HCT116 (cell line): ENCODE data around the gene SLC35F3. TPM values are rescaled to one million over a fixed set of nuclear protein-coding genes. Genes with fewer than 3 reads are reported as not detected.

ENCODE experiments used
- ATAC-seq: fragments of 200-7000 bp; cut with Tn5 transposase; 2 replicates; pipeline ENCODE4 v1.9.1; 2020; ENCODE audit warnings: mild to moderate bottlenecking, moderate library complexity
- BruUV-seq: library from RNA; stranded (reverse); fragments of 400-500 nt; replicated peaks from 2 replicates; lab custom pipeline; 2021; lab: Mats Ljungman, UMichigan
- CTCF ChIA-PET: fragments of 300-600 bp; sonication (Branson Sonifier 250); formaldehyde crosslinking; loops from one replicate; lab custom pipeline; 2021; ENCODE audit warnings: antibody characterized with exemption; lab: Charles Lee
- POLR2A ChIA-PET: fragments of 300-600, 350-600 bp; sonication (Branson Sonifier 250); formaldehyde crosslinking; loops from one replicate; lab custom pipeline; 2021; ENCODE audit warnings: antibody characterized with exemption; lab: Charles Lee
- RAD21 ChIA-PET, 2 experiments: fragments of 300-600 bp; sonication (Branson Sonifier 250); formaldehyde crosslinking; loops; one replicate each; lab custom pipeline; 2023; ENCODE audit warnings: low total read pairs in 2 of 2; ENCODE audit not compliant: uncharacterized antibody in 2 of 2, unreplicated experiment in 2 of 2, low non-redundant PET in 1 of 2; lab: Charles Lee
- DNase-seq: peaks from one replicate; pipeline ENCODE4 v3.0.0-alpha.2; 2010; ENCODE audit warnings: low read depth, low spot score
- H2AFZ ChIP-seq: fragments of 200-600 bp; shearing (Covaris generic), sonication (generic); 2 replicates; pipeline ENCODE4 v1.6.1; 2017; ENCODE audit warnings: low read depth, mixed run types, mixed read lengths, antibody characterized with exemption, low read length; ENCODE audit not compliant: poor library complexity, severe bottlenecking
- H3K27ac ChIP-seq: 2 replicates; pipeline ENCODE4 v1.5.1; 2012; ENCODE audit warnings: low read depth, low read length
- H3K27me3 ChIP-seq: fragments of 200-600 bp; sonication (generic); 2 replicates; pipeline ENCODE4 v1.6.1; 2016; ENCODE audit warnings: mixed run types, low read length, mixed read lengths; ENCODE audit not compliant: insufficient read depth
- H3K36me3 ChIP-seq, 2 experiments: fragments of 200-500 bp in 1 of 2; fragments of 200-600 bp in 1 of 2; sonication (Bioruptor generic) in 1 of 2; sonication (generic) in 1 of 2; 2 replicates each; pipeline versions ENCODE4 v1.5.1 to v1.6.1; 2014 to 2016; ENCODE audit warnings: low read length in 2 of 2, inconsistent platforms in 1 of 2, mixed read lengths in 1 of 2, mixed run types in 1 of 2; ENCODE audit not compliant: insufficient read depth in 2 of 2, control insufficient read depth in 1 of 2
- H3K4me1 ChIP-seq, 2 experiments: fragments of 200-600 bp in 1 of 2; sonication (generic) in 1 of 2; 2 replicates each; pipeline versions ENCODE4 v1.5.1 to v1.6.1; 2012 to 2017; ENCODE audit warnings: low read length in 2 of 2, inconsistent platforms in 1 of 2, mild to moderate bottlenecking in 1 of 2, mixed read lengths in 1 of 2, mixed run types in 1 of 2, moderate library complexity in 1 of 2; ENCODE audit not compliant: insufficient read depth in 2 of 2, control insufficient read depth in 1 of 2
- H3K4me2 ChIP-seq: fragments of 200-600 bp; sonication (generic); 2 replicates; pipeline ENCODE4 v1.6.1; 2017; ENCODE audit warnings: mixed run types, low read length, mixed read lengths
- H3K4me3 ChIP-seq, 2 experiments: fragments of 200-600 bp in 1 of 2; sonication (generic) in 1 of 2; replicated peaks in 1 of 2; 2 replicates each; pipeline ENCODE4 v1.5.1; 2011 to 2016; ENCODE audit warnings: low read length in 2 of 2, control low read depth in 1 of 2, low read depth in 1 of 2, mild to moderate bottlenecking in 1 of 2, mixed read lengths in 1 of 2, mixed run types in 1 of 2
- H3K79me2 ChIP-seq: fragments of 200-600 bp; sonication (generic); 2 replicates; pipeline ENCODE4 v1.6.1; 2017; ENCODE audit warnings: mild to moderate bottlenecking, mixed run types, low read length, moderate library complexity, mixed read lengths; ENCODE audit not compliant: insufficient read depth
- H3K9ac ChIP-seq: fragments of 200-600 bp; sonication (generic); 2 replicates; pipeline ENCODE4 v1.6.1; 2016; ENCODE audit warnings: low read length, mixed read lengths
- H3K9me2 ChIP-seq: fragments of 200-600 bp; sonication (generic), shearing (Covaris generic); 2 replicates; pipeline ENCODE4 v1.6.1; 2017; ENCODE audit warnings: mixed run types, mild to moderate bottlenecking, moderate library complexity; ENCODE audit not compliant: insufficient read depth
- H3K9me3 ChIP-seq, 2 experiments: fragments of 200-500 bp in 1 of 2; fragments of 200-600 bp in 1 of 2; sonication (Bioruptor generic) in 1 of 2; sonication (generic) in 1 of 2; 2 replicates each; pipeline ENCODE4 v1.6.1; 2014 to 2017; ENCODE audit warnings: low read length in 2 of 2, mixed read lengths in 2 of 2, inconsistent platforms in 1 of 2, low read depth in 1 of 2, mild to moderate bottlenecking in 1 of 2, mixed run types in 1 of 2, moderate library complexity in 1 of 2; ENCODE audit not compliant: control insufficient read depth in 1 of 2, insufficient read depth in 1 of 2
- H4K20me1 ChIP-seq: fragments of 200-600 bp; sonication (generic), shearing (Covaris generic); 2 replicates; pipeline ENCODE4 v1.6.1; 2017; ENCODE audit warnings: mixed run types, mild to moderate bottlenecking, moderate library complexity; ENCODE audit not compliant: insufficient read depth
- CBX3 ChIP-seq: IDR thresholded peaks from 2 replicates; pipeline ENCODE4 v1.6.1; 2012; ENCODE audit warnings: low read depth
- CEBPB ChIP-seq: IDR thresholded peaks from 2 replicates; pipeline ENCODE4 v1.6.1; 2012; ENCODE audit warnings: low read depth
- EGR1 ChIP-seq: IDR thresholded peaks from 2 replicates; pipeline ENCODE4 v1.6.1; 2012; ENCODE audit warnings: low read depth
- EZH2 ChIP-seq: fragments of 200-600 bp; sonication (generic); IDR thresholded peaks from 2 replicates; pipeline ENCODE4 v1.6.1; 2017; ENCODE audit warnings: antibody characterized with exemption, mixed run types
- FOSL1 ChIP-seq: IDR thresholded peaks from 2 replicates; pipeline ENCODE4 v1.6.1; 2012; ENCODE audit warnings: low read depth
- JUND ChIP-seq: IDR thresholded peaks from 2 replicates; pipeline ENCODE4 v1.6.1; 2012
- POLR2A ChIP-seq: IDR thresholded peaks from 2 replicates; pipeline ENCODE4 v1.7.0; 2011; ENCODE audit warnings: borderline replicate concordance; ENCODE audit not compliant: insufficient read depth, insufficient read length; ENCODE audit errors: extremely low read depth
- POLR2AphosphoS5 ChIP-seq: IDR thresholded peaks from 2 replicates; pipeline ENCODE4 v1.6.1; 2011; ENCODE audit warnings: mild to moderate bottlenecking, low read depth, low read length, moderate library complexity
- SIN3A ChIP-seq: IDR thresholded peaks from 2 replicates; pipeline ENCODE4 v1.6.1; 2012; ENCODE audit warnings: low read depth
- SP1 ChIP-seq: IDR thresholded peaks from 2 replicates; pipeline ENCODE4 v1.6.1; 2012; ENCODE audit warnings: low read depth
- SRF ChIP-seq: IDR thresholded peaks from 2 replicates; pipeline ENCODE4 v1.6.1; 2012; ENCODE audit warnings: low read depth
- YY1 ChIP-seq: IDR thresholded peaks from 2 replicates; pipeline ENCODE4 v1.6.1; 2011; ENCODE audit warnings: low read length, low read depth, moderate library complexity, mild to moderate bottlenecking; ENCODE audit not compliant: insufficient replicate concordance; ENCODE audit errors: extremely low read depth
- ZFX ChIP-seq: fragments of 450-650 bp; IDR thresholded peaks from 2 replicates; pipeline ENCODE4 v1.6.1; 2017
- ZNF274 ChIP-seq: fragments of 200-500 bp; sonication (Bioruptor generic); IDR thresholded peaks from 2 replicates; pipeline ENCODE4 v1.6.1; 2014; ENCODE audit warnings: mild to moderate bottlenecking, low read depth, low read length, inconsistent platforms
- intact Hi-C: fragments of 100-400 bp; cut with micrococcal nuclease; formaldehyde crosslinking; loops from 2 replicates; pipeline ENCODE4 v1.10.0; 2022
- total RNA-seq: library from RNA; stranded (reverse); gene quantifications from one replicate; pipeline ENCODE4 v1.2.1, GENCODE V29; 2021; ENCODE audit not compliant: unreplicated experiment
- TF ChIP-seq, protein P1 (sequence below): IDR thresholded peaks from 2 replicates; pipeline ENCODE4 v1.6.1; 2012
- TF ChIP-seq, protein P2 (sequence below): IDR thresholded peaks from 2 replicates; pipeline ENCODE4 v1.6.1; 2012; ENCODE audit warnings: low read depth
- TF ChIP-seq, protein P3 (sequence below), 3 experiments: fragments of 200-600 bp in 1 of 3; sonication (generic) in 1 of 3; IDR thresholded peaks in 2 of 3; conservative IDR thresholded peaks in 1 of 3; 2 replicates each; pipeline ENCODE4 v1.5.1; 2012 to 2017; ENCODE audit warnings: low read depth in 2 of 3, low read length in 2 of 3, antibody characterized with exemption in 1 of 3, borderline replicate concordance in 1 of 3, control low read depth in 1 of 3, mild to moderate bottlenecking in 1 of 3, mixed read lengths in 1 of 3, mixed run types in 1 of 3, moderate library complexity in 1 of 3; ENCODE audit not compliant: insufficient read depth in 1 of 3

SLC35F3 gene
- total RNA-seq, 1 experiment from 2014 or later: 6.4 TPM

DNA sequence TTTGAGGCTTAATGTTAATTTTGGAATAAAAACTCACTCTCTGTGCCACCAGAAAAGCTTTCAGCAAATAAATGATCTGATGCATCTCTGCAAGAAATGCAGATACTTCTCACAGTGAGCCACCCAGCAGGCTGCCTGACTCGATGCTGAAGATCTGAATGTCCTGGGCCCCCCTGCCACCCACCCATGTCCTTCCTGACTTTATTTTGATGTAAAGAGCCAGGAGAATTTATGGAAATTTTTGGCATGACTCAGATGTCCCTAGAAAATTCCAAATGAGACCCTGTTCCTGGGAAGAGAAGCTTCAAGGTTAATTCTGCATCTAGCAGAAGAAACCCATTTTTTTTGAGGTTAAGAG, 406.0 kb downstream of the SLC35F3 start:
- Histone ChIP-seq H3K36me3 (no peaks in the 10 kb centered on the region), H3K4me1 (0 out of 4 replicates have a peak, but pooled peaks cover 0 to 6% of the 10 kb centered on the region in 2 experiments), H3K27ac (no peak overlapping the region), H3K4me3 (no peak overlapping the region), H2AFZ (no peak overlapping the region), H3K27me3 (no peaks in the 10 kb centered on the region), H3K79me2 (no peaks in the 10 kb centered on the region), H3K9me3 (no peaks in the 10 kb centered on the region), H4K20me1 (no peaks in the 10 kb centered on the region), H3K4me2 (no peak overlapping the region), H3K9ac (no peak overlapping the region), H3K9me2 (no peaks in the 10 kb centered on the region)
- ATAC-seq: peak; percentile 13; the same call in 1 of the 2 replicates
- no peak for DNase-seq
- BruUV-seq: no TSS peak
- ChIA-PET RAD21 (no interaction called here), POLR2A (no interaction called here), CTCF (interaction anchor here (0.5 to 3.0 kb wide), 17 partner anchors 8 to 1005 kb away, joined by 3 to 20 read pairs (median 4); no protein-coding TSS in a partner anchor)
- intact Hi-C loops: loop anchor here (1.0 to 10.0 kb wide), 4 partner anchors 156 to 1006 kb away; no protein-coding TSS in a partner anchor
- no peak for TF ChIP-seq SRF

DNA sequence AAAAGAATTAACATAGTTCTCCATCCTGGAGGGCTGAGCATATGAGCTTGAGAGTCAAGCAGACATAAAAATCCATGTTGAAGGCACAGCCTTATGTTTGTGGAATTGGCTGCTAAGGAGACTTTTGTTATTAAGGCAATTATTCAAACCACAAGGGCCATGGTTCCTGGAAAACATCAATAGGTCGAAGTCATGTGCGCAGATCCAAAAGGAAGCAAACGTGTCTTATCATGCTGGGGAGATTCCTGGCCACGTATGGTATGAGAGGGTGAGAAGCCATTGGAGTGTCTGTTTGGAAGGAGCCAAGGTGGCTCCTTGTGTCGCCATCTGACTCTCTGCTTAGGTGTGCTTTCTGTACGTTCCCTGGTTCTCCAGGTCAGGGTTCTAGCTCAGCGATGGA, 406.9 kb downstream of the SLC35F3 start:
- Histone ChIP-seq H4K20me1 (no peaks in the 10 kb centered on the region), H3K79me2 (no peaks in the 10 kb centered on the region), H3K4me2 (no peak overlapping the region), H3K9me3 (no peaks in the 10 kb centered on the region), H3K9me2 (no peaks in the 10 kb centered on the region), H2AFZ (no peak overlapping the region), H3K4me1 (0 out of 4 replicates have a peak, but pooled peaks cover 0 to 6% of the 10 kb centered on the region in 2 experiments), H3K9ac (no peak overlapping the region), H3K36me3 (no peaks in the 10 kb centered on the region), H3K4me3 (no peak overlapping the region), H3K27me3 (no peaks in the 10 kb centered on the region), H3K27ac (no peak overlapping the region)
- no peak for DNase-seq
- CTCF ChIA-PET: no interaction called here
- intact Hi-C loops: loop anchor here (2.0 to 10.0 kb wide), 2 partner anchors 917 to 1007 kb away; no protein-coding TSS in a partner anchor
- RAD21 ChIA-PET: no interaction called here
- POLR2A ChIA-PET: no interaction called here
- no peak for ATAC-seq
- no TSS peak for BruUV-seq
- no peak for TF ChIP-seq CEBPB
- TF ChIP-seq YY1: no peak
- TF ChIP-seq, protein P1, sequence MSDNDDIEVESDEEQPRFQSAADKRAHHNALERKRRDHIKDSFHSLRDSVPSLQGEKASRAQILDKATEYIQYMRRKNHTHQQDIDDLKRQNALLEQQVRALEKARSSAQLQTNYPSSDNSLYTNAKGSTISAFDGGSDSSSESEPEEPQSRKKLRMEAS: no peak
- TF ChIP-seq EGR1: no peak
- TF ChIP-seq POLR2AphosphoS5: no peak
- TF ChIP-seq ZFX: no peak
- TF ChIP-seq POLR2A: no peak
- TF ChIP-seq FOSL1: no peak
- no peak for TF ChIP-seq ZNF274
- TF ChIP-seq, protein P2, sequence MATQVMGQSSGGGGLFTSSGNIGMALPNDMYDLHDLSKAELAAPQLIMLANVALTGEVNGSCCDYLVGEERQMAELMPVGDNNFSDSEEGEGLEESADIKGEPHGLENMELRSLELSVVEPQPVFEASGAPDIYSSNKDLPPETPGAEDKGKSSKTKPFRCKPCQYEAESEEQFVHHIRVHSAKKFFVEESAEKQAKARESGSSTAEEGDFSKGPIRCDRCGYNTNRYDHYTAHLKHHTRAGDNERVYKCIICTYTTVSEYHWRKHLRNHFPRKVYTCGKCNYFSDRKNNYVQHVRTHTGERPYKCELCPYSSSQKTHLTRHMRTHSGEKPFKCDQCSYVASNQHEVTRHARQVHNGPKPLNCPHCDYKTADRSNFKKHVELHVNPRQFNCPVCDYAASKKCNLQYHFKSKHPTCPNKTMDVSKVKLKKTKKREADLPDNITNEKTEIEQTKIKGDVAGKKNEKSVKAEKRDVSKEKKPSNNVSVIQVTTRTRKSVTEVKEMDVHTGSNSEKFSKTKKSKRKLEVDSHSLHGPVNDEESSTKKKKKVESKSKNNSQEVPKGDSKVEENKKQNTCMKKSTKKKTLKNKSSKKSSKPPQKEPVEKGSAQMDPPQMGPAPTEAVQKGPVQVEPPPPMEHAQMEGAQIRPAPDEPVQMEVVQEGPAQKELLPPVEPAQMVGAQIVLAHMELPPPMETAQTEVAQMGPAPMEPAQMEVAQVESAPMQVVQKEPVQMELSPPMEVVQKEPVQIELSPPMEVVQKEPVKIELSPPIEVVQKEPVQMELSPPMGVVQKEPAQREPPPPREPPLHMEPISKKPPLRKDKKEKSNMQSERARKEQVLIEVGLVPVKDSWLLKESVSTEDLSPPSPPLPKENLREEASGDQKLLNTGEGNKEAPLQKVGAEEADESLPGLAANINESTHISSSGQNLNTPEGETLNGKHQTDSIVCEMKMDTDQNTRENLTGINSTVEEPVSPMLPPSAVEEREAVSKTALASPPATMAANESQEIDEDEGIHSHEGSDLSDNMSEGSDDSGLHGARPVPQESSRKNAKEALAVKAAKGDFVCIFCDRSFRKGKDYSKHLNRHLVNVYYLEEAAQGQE: no peak
- TF ChIP-seq SP1: no peak
- TF ChIP-seq SRF: no peak
- TF ChIP-seq, protein P3, sequence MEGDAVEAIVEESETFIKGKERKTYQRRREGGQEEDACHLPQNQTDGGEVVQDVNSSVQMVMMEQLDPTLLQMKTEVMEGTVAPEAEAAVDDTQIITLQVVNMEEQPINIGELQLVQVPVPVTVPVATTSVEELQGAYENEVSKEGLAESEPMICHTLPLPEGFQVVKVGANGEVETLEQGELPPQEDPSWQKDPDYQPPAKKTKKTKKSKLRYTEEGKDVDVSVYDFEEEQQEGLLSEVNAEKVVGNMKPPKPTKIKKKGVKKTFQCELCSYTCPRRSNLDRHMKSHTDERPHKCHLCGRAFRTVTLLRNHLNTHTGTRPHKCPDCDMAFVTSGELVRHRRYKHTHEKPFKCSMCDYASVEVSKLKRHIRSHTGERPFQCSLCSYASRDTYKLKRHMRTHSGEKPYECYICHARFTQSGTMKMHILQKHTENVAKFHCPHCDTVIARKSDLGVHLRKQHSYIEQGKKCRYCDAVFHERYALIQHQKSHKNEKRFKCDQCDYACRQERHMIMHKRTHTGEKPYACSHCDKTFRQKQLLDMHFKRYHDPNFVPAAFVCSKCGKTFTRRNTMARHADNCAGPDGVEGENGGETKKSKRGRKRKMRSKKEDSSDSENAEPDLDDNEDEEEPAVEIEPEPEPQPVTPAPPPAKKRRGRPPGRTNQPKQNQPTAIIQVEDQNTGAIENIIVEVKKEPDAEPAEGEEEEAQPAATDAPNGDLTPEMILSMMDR (IDR thresholded peaks at IDR 0.05 in 2 of 3, conservative IDR thresholded peaks at IDR 0.05 in 1 of 3; ENCODE audit: borderline replicate concordance in 1 of 3, insufficient read depth in 1 of 3, low read depth in 2 of 3, low read length in 2 of 3): no peak
- TF ChIP-seq JUND: no peak
- TF ChIP-seq CBX3: no peak
- TF ChIP-seq EZH2: no peak
- TF ChIP-seq SIN3A: no peak
